Astrocyte of the spinal cord (primary cell): ENCODE data around the gene CACNA1B.

ENCODE experiments used
- DNase-seq: peaks from one replicate; pipeline ENCODE4 v3.0.0; 2011; ENCODE audit warnings: low read depth, low spot score
- H3K4me3 ChIP-seq: 2 replicates; pipeline ENCODE4 v1.5.1; 2011; ENCODE audit warnings: low read depth, mild to moderate bottlenecking, low read length, moderate library complexity
- CTCF ChIP-seq: IDR thresholded peaks from 2 replicates; pipeline ENCODE4 v1.5.1; 2012; ENCODE audit warnings: low read depth, mild to moderate bottlenecking, low read length, inconsistent platforms
- in situ Hi-C: cut with HindIII; loops from 2 replicates; pipeline ENCODE4 v1.10.0; 2017; ENCODE audit warnings: low sequenced_read_pairs

The CACNA1B gene

DNA sequence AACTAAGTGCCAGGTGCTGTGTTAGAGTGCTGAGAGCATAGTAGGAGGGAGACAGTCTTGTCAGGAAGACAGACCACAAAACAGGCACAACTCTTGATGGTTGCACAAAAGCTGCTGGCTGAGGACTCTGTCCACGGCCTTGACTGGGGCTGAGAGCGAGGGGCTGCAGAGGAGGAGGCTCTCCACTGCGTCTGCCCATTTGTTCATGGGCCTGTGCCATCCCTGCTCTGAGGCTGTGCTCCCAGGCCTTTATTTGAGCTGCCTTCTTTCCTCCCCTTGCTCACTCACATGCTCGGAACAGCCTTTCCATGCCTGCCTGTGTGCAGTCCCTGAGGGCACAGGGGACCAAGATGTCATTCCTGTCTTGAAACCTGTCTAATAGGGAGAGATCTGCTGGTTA lies 147.8 kb downstream of the CACNA1B start:
- no peak for TF ChIP-seq CTCF
- in situ Hi-C loops, result no loop called here
- H3K4me3 ChIP-seq, result no peak overlapping the region
- no peak for DNase-seq

DNA sequence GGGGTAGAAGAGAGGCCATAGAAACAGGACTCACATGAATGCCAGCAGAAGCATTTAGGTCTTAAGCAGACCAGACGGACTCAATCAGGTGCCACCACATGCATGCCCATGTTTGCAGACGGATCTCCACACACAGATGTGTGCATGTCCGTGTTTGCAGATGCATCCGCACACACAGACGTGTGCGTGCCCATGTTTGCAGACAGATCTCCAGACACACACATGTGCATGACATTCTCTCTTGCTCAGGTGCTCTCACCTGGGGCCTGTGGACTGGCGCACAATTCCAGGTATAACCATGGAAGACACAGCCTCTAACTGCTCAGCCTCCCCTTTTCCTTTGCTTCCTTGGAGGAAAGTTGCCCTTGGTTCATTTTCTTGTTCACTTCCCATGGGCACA lies 148.3 kb downstream of the CACNA1B start:
- TF ChIP-seq CTCF, result no peak
- DNase-seq, result no peak
- in situ Hi-C loops, result no loop called here
- H3K4me3 ChIP-seq, result no peak overlapping the region

- no peak overlapping the region for H3K4me3 ChIP-seq
- TF ChIP-seq CTCF, result no peak
- no peak for DNase-seq
- in situ Hi-C loops, result no loop called here
Observed at GRCh38 chr9:138028596-138028995, 151.0 kb downstream of the CACNA1B start.

- no peak overlapping the region for H3K4me3 ChIP-seq
- TF ChIP-seq CTCF, result no peak
- in situ Hi-C loops, result no loop called here
- DNase-seq, result no peak
Observed at GRCh38 chr9:138031186-138031585, 153.6 kb downstream of the CACNA1B start.

GRCh38 chr9:138033950-138034349 lies 156.4 kb downstream of the CACNA1B start:
- in situ Hi-C loops, result no loop called here
- no peak overlapping the region for H3K4me3 ChIP-seq
- no peak for DNase-seq
- TF ChIP-seq CTCF, result no peak

DNA sequence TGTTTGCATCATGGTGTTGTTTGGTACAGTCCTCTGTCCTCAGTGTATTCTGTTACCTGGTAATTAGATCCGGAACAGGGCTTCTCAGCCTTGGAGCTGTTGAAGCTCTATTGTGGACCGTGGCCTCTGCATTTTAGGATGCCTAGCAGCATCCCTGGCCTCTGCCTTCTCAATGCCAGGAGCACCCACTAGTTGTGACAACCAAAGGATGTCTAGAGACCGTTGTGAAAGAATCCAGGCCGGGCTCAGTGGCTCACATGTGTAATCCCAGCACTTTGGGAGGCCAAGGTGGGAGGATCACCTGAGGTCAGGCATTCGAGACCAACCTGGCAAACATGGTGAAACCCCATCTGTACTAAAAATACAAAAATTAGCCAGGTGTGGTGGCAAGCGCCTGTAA lies 159.6 kb downstream of the CACNA1B start:
- H3K4me3 ChIP-seq, result no peak overlapping the region
- no peak for TF ChIP-seq CTCF
- DNase-seq, result no peak
- in situ Hi-C loops, result no loop called here

GRCh38 chr9:138038244-138038671 lies 160.7 kb downstream of the CACNA1B start:
- H3K4me3 ChIP-seq, result no peak overlapping the region
- in situ Hi-C loops, result no loop called here
- DNase-seq, result no peak
- TF ChIP-seq CTCF, result no peak
